Activated gamma-delta T cell (primary cell): Measurements from ENCODE around the gene SEPTIN5.
"Not testable (repeated sequence)": the region's sequence is repeated elsewhere in the genome, so short reads cannot be mapped to it uniquely, and the experiment has no call there.

Experiments
- DNase-seq: peaks from one replicate; lab custom pipeline; 2025; lab: John Stamatoyannopoulos, UW

SEPTIN5 gene

DNA sequence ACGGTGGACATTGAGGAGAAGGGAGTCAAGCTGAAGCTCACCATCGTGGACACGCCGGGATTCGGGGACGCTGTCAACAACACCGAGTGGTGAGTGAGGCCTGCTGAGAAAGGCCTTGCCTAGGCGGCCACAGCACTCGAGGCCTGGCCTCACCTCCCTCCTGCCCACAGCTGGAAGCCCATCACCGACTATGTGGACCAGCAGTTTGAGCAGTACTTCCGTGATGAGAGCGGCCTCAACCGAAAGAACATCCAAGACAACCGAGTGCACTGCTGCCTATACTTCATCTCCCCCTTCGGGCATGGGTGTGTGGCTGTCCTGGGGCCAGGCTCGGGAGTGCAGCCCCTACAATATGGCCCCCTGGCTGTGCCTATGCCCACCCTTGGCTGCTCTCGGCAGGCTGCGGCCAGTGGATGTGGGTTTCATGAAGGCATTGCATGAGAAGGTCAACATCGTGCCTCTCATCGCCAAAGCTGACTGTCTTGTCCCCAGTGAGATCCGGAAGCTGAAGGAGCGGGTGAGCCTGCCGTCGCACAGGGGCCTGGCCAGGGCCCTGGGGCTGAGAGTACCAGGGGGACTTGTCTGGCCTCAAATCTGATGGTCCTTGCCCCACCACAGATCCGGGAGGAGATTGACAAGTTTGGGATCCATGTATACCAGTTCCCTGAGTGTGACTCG lies 6.0 kb downstream of the SEPTIN5 start:
- no peak for DNase-seq

GRCh38 chr22:19720999-19721329 lies 6.7 kb downstream of the SEPTIN5 start:
- DNase-seq, result no peak

GRCh38 chr22:19721330-19722177 lies 7.3 kb downstream of the SEPTIN5 start:
- DNase-seq, result no peak

GRCh38 chr22:19722178-19722981 lies 8.1 kb downstream of the SEPTIN5 start:
- DNase-seq, result no peak

DNA sequence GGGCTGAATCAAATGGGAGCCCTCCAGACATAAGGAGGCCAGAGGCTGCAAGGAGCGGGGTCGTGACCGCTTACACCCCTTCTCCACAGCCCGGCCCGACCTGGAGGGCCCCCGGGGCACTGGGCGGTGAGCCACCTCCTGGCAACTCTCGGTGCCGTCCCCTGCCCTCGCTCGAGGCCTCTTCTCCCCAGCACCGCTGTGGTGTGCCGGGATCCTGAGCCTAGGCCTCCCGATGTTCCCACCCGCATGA lies 8.6 kb downstream of the SEPTIN5 start:
- DNase-seq, result no peak

DNA sequence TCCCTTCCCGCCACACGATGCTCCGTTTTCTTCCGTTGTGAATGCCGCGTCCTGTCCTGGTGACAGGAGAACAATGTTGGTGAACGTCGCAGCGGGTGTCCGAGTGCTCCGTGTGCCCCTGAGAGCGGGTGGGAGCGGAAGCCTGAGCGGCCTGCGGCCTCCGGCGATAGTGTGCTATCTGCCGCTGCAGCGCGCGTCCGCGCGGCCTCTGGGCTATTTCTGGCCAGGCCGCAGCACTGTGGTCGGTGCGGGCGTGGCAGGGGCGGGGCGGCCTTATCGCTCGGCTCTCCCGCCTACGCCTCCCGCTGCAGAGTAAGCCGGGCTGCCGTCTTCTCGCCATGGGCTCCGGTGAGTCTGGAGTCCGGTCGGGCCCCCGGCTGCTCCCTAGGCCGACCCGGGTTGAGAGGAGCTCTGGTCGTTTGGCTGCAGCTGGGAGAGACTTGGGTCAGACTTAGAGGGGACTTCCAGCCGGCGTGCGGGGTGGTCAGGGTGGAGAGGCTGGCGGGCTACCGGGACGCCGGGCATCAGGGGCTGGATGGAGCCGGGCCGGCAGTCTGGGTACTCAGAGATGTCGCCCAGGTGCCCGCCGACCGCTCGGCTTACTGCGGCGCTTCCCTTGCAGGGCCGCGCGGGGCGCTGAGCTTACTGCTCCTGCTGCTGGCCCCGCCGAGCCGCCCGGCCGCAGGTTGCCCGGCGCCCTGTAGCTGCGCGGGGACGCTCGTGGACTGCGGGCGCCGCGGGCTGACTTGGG lies 9.1 kb downstream of the SEPTIN5 start, which contains the start of gene GP1BB:
Gene GP1BB, plus strand, starts transcription at position 308 of the 751 bp plus-strand sequence. Its CDS starts 31 bp downstream, at position 339.
- no peak for DNase-seq

- no peak for DNase-seq
Measured at GRCh38 chr22:19723983-19724827, 9.9 kb downstream of the SEPTIN5 start.

DNA sequence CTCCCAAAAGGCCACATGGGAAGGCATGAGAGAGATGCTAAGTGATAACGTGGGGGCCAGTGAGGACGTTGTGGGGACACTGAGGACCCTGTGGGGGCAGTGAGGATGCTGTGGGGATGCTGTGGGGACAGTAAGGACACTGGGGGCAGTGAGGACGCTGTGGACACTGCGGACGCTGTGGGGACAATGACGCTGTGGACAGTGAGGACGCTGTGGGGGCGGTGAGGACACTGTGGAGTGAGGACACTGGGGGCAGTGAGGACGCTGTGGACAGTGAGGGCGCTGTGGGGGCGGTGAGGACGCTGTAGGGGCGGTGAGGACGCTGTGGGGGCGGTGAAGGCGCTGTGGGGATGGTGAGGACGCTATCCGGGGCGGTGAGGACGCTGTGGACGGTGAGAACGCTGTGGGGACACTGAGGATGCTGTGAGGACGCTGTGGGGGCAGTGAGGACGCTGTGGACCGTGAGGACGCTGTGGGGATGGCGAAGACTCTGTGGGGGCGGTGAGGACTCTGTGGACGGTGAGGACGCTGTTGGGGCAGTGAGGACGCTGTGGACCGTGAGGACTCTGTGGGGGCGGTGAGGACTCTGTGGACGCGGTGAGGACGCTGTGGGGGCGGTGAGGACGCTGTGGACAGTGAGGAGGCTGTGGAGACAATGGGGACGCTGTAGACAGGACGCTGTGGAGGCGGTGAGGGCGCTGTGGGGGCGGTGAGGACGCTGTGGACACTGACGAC lies 10.8 kb downstream of the SEPTIN5 start:
- no peak for DNase-seq

- DNase-seq, result not testable (repeated sequence)
Measured at GRCh38 chr22:19726064-19726788, 11.9 kb downstream of the SEPTIN5 start.

GRCh38 chr22:19727310-19728150 lies 13.2 kb downstream of the SEPTIN5 start:
- DNase-seq, result no peak

- DNase-seq, result no peak
Measured at GRCh38 chr22:19728271-19728670, 14.0 kb downstream of the SEPTIN5 start.

GRCh38 chr22:19728836-19729235 lies 14.5 kb downstream of the SEPTIN5 start:
- no peak for DNase-seq

GRCh38 chr22:19729507-19729906 lies 15.2 kb downstream of the SEPTIN5 start:
- no peak for DNase-seq

DNA sequence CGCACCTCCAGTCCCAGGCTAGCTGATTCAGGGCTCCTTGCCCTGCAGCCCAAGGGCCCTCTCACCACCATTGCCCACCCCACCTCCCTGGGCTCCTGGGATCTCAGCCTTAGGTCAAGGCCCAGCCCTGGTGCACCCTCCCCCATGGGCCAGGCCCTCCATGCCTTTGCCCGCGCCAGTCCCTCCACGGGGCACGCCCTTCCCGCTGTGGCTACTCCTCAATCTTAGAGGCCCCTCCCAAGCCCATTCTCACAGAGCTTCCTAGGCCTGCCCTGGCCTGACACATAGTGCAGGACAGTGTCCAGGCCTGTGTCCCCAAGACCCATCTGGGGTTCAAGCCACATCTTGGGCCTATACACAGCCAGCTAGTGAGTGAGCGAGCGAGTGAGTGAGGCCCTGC lies 15.9 kb downstream of the SEPTIN5 start:
- DNase-seq, result no peak

GRCh38 chr22:19730655-19731360 lies 16.5 kb downstream of the SEPTIN5 start:
- DNase-seq, result peak; percentile 63

- DNase-seq, result no peak
Measured at GRCh38 chr22:19731361-19732135, 17.2 kb downstream of the SEPTIN5 start.

GRCh38 chr22:19732403-19733113 lies 18.3 kb downstream of the SEPTIN5 start:
- DNase-seq, result no peak
